ENCODE data around the gene PLCZ1.

Gene PLCZ1

GRCh38 chr12:18644564-18644963 lies 93.2 kb downstream of the PLCZ1 start:
- no peak for TF ChIP-seq JUND (IDR thresholded peaks at IDR 0.05; ENCODE audit: low read depth)
- no peak for DNase-seq (ENCODE audit: low read depth in 1 of 2, low spot score in 1 of 2)
- in situ Hi-C loops (cut with HindIII; ENCODE audit: low pct_unique_long_range_greater_than_20kb, low sequenced_read_pairs) = no loop called here

GRCh38 chr12:18643681-18644080 lies 94.1 kb downstream of the PLCZ1 start:
- DNase-seq (ENCODE audit: low read depth in 1 of 2, low spot score in 1 of 2) = no peak
- in situ Hi-C loops (cut with HindIII; ENCODE audit: low pct_unique_long_range_greater_than_20kb, low sequenced_read_pairs) = no loop called here
- TF ChIP-seq JUND (IDR thresholded peaks at IDR 0.05; ENCODE audit: low read depth) = no peak

- DNase-seq (ENCODE audit: low read depth in 1 of 2, low spot score in 1 of 2) = no peak
- TF ChIP-seq JUND (IDR thresholded peaks at IDR 0.05; ENCODE audit: low read depth) = no peak
- in situ Hi-C loops (cut with HindIII; ENCODE audit: low pct_unique_long_range_greater_than_20kb, low sequenced_read_pairs) = no loop called here
Observed at GRCh38 chr12:18640321-18640955, 97.4 kb downstream of the PLCZ1 start.

GRCh38 chr12:18634382-18634781 lies 103.4 kb downstream of the PLCZ1 start:
- in situ Hi-C loops (cut with HindIII; ENCODE audit: low pct_unique_long_range_greater_than_20kb, low sequenced_read_pairs) = no loop called here
- DNase-seq (ENCODE audit: low read depth in 1 of 2, low spot score in 1 of 2) = no peak
- no peak for TF ChIP-seq JUND (IDR thresholded peaks at IDR 0.05; ENCODE audit: low read depth)
